ENCODE data around the gene ABCA3.

- TF ChIP-seq, protein P1, sequence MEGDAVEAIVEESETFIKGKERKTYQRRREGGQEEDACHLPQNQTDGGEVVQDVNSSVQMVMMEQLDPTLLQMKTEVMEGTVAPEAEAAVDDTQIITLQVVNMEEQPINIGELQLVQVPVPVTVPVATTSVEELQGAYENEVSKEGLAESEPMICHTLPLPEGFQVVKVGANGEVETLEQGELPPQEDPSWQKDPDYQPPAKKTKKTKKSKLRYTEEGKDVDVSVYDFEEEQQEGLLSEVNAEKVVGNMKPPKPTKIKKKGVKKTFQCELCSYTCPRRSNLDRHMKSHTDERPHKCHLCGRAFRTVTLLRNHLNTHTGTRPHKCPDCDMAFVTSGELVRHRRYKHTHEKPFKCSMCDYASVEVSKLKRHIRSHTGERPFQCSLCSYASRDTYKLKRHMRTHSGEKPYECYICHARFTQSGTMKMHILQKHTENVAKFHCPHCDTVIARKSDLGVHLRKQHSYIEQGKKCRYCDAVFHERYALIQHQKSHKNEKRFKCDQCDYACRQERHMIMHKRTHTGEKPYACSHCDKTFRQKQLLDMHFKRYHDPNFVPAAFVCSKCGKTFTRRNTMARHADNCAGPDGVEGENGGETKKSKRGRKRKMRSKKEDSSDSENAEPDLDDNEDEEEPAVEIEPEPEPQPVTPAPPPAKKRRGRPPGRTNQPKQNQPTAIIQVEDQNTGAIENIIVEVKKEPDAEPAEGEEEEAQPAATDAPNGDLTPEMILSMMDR (IDR thresholded peaks at IDR 0.05; ENCODE audit: low read length) = no peak
- TF ChIP-seq EZH2 (IDR thresholded peaks at IDR 0.05; ENCODE audit: borderline replicate concordance, low read length) = no peak
Measured at GRCh38 chr16:2235234-2235651, 105.3 kb downstream of the ABCA3 start.

Data from OCI-LY1 (cell line).